WTC11 (cell line): Measurements from ENCODE around the gene GALNT2. TPM values are rescaled to one million over a fixed set of nuclear protein-coding genes. Genes with fewer than 3 reads are reported as not detected.

Experiments
- ATAC-seq: fragments of 200-7000 bp; cut with Tn5 transposase; 2 replicates; pipeline ENCODE4 v1.10.0; 2021; ENCODE audit warnings: mild to moderate bottlenecking, moderate library complexity
- CTCF ChIA-PET: fragments of 300-600 bp; sonication (Branson Sonifier 250); formaldehyde crosslinking; loops from one replicate; lab custom pipeline; 2021; ENCODE audit warnings: antibody characterized with exemption; lab: Charles Lee
- POLR2A ChIA-PET: fragments of 350-600 bp; sonication (Branson Sonifier 250); formaldehyde crosslinking; loops from one replicate; lab custom pipeline; 2021; ENCODE audit warnings: antibody characterized with exemption; lab: Charles Lee
- DNase-seq: peaks from one replicate; pipeline ENCODE4 v3.0.0; 2021; ENCODE audit warnings: low spot score
- H3K27ac Mint-ChIP-seq: 2 replicates; pipeline ENCODE4 v1.8.0; 2021; ENCODE audit warnings: mixed read lengths
- H3K27me3 Mint-ChIP-seq: 2 replicates; pipeline ENCODE4 v1.8.0; 2021; ENCODE audit warnings: low read depth, mild to moderate bottlenecking, moderate library complexity, mixed read lengths
- H3K36me3 Mint-ChIP-seq: 2 replicates; pipeline ENCODE4 v1.8.0; 2021; ENCODE audit warnings: mixed read lengths
- H3K4me1 Mint-ChIP-seq: 2 replicates; pipeline ENCODE4 v1.8.0; 2022; ENCODE audit warnings: mixed read lengths
- H3K4me3 Mint-ChIP-seq: 2 replicates; pipeline ENCODE4 v1.8.0; 2021; ENCODE audit warnings: mild to moderate bottlenecking, moderate library complexity, mixed read lengths
- H3K9me3 Mint-ChIP-seq: 2 replicates; pipeline ENCODE4 v1.8.0; 2021; ENCODE audit warnings: mixed read lengths
- CDX4 ChIP-seq: fragments of 250-450 bp; sonication (Bioruptor Pico); IDR thresholded peaks from 2 replicates; pipeline ENCODE4 v1.9.0; 2021; ENCODE audit warnings: moderate library complexity, mild to moderate bottlenecking, inconsistent platforms, borderline replicate concordance
- CREM ChIP-seq: sonication (generic); formaldehyde crosslinking; IDR thresholded peaks from 2 replicates; pipeline ENCODE4 v1.8.1; 2022; ENCODE audit warnings: mild to moderate bottlenecking, missing genetic modification reagents, moderate library complexity
- CTCF ChIP-seq: fragments of 200-600 bp; IDR thresholded peaks from 2 replicates; pipeline ENCODE4 v1.8.0; 2022; ENCODE audit warnings: antibody characterized with exemption
- EMX1 ChIP-seq: fragments of 250-450 bp; sonication (Bioruptor Pico); IDR thresholded peaks from 2 replicates; pipeline ENCODE4 v1.8.0; 2021; ENCODE audit warnings: mild to moderate bottlenecking
- ESRRA ChIP-seq: sonication (generic); formaldehyde crosslinking; IDR thresholded peaks from 2 replicates; pipeline ENCODE4 v1.8.1; 2022; ENCODE audit warnings: mild to moderate bottlenecking, missing genetic modification reagents, borderline replicate concordance
- FOXK1 ChIP-seq: sonication (generic); formaldehyde crosslinking; IDR thresholded peaks from 2 replicates; pipeline ENCODE4 v1.8.0; 2022; ENCODE audit warnings: mild to moderate bottlenecking, moderate library complexity, missing genetic modification reagents
- FOXP1 ChIP-seq: sonication (generic); formaldehyde crosslinking; IDR thresholded peaks from 2 replicates; pipeline ENCODE4 v1.8.0; 2022; ENCODE audit warnings: missing genetic modification reagents, mild to moderate bottlenecking, moderate library complexity, borderline replicate concordance
- GABPB1 ChIP-seq: sonication (generic); formaldehyde crosslinking; IDR thresholded peaks from 2 replicates; pipeline ENCODE4 v1.8.1; 2023; ENCODE audit warnings: mild to moderate bottlenecking, missing genetic modification reagents
- GTF2I ChIP-seq: fragments of 250-450 bp; sonication (Bioruptor Pico); conservative IDR thresholded peaks from 2 replicates; pipeline ENCODE4 v1.4.0; 2021; ENCODE audit warnings: mild to moderate bottlenecking
- HMGA2 ChIP-seq: fragments of 250-450 bp; sonication (Bioruptor Pico); IDR thresholded peaks from 2 replicates; pipeline ENCODE4 v1.4.0; 2021; ENCODE audit warnings: mild to moderate bottlenecking, moderate library complexity
- IRF1 ChIP-seq: sonication (generic); formaldehyde crosslinking; IDR thresholded peaks from 2 replicates; pipeline ENCODE4 v1.8.0; 2023; ENCODE audit warnings: missing genetic modification reagents
- JUN ChIP-seq: sonication (generic); formaldehyde crosslinking; IDR thresholded peaks from 2 replicates; pipeline ENCODE4 v1.8.0; 2023; ENCODE audit warnings: mild to moderate bottlenecking, missing genetic modification reagents
- MXD4 ChIP-seq: fragments of 250-450 bp; sonication (Bioruptor Pico); IDR thresholded peaks from 2 replicates; pipeline ENCODE4 v1.8.0; 2021; ENCODE audit warnings: mild to moderate bottlenecking, moderate library complexity, borderline replicate concordance
- NFE2L1 ChIP-seq: sonication (generic); formaldehyde crosslinking; IDR thresholded peaks from 2 replicates; pipeline ENCODE4 v1.8.1; 2023; ENCODE audit warnings: missing genetic modification reagents
- NFYB ChIP-seq: sonication (generic); formaldehyde crosslinking; conservative IDR thresholded peaks from 2 replicates; pipeline ENCODE4 v1.8.0; 2022; ENCODE audit warnings: low read depth, missing genetic modification reagents
- NR1H2 ChIP-seq: sonication (generic); formaldehyde crosslinking; IDR thresholded peaks from 2 replicates; pipeline ENCODE4 v1.9.0; 2021; ENCODE audit warnings: mild to moderate bottlenecking, moderate library complexity, missing genetic modification reagents
- NR3C1 ChIP-seq: sonication (generic); formaldehyde crosslinking; conservative IDR thresholded peaks from 2 replicates; pipeline ENCODE4 v1.8.1; 2023; ENCODE audit warnings: low read depth, mild to moderate bottlenecking, missing genetic modification reagents
- RORB ChIP-seq: fragments of 250-450 bp; sonication (Bioruptor Pico); IDR thresholded peaks from 2 replicates; pipeline ENCODE4 v1.9.0; 2021; ENCODE audit warnings: mild to moderate bottlenecking
- SP1 ChIP-seq: sonication (generic); formaldehyde crosslinking; conservative IDR thresholded peaks from 2 replicates; pipeline ENCODE4 v1.8.1; 2022; ENCODE audit warnings: missing genetic modification reagents
- ZBTB43 ChIP-seq: sonication (generic); formaldehyde crosslinking; IDR thresholded peaks from 2 replicates; pipeline ENCODE4 v1.8.1; 2023; ENCODE audit warnings: mild to moderate bottlenecking, missing genetic modification reagents
- ZNF232 ChIP-seq: sonication (generic); formaldehyde crosslinking; IDR thresholded peaks from 2 replicates; pipeline ENCODE4 v1.8.0; 2022; ENCODE audit warnings: mild to moderate bottlenecking, missing genetic modification reagents
- ZNF416 ChIP-seq: fragments of 250-450 bp; sonication (Bioruptor Pico); IDR thresholded peaks from 2 replicates; pipeline ENCODE4 v1.9.0; 2021; ENCODE audit warnings: mild to moderate bottlenecking, inconsistent platforms
- ZNF423 ChIP-seq: fragments of 250-450 bp; sonication (Bioruptor Pico); IDR thresholded peaks from 2 replicates; pipeline ENCODE4 v2.1.2; 2022; ENCODE audit warnings: mild to moderate bottlenecking, moderate library complexity
- ZNF425 ChIP-seq: fragments of 250-450 bp; sonication (Bioruptor Pico); conservative IDR thresholded peaks from 2 replicates; pipeline ENCODE4 v1.9.0; 2021; ENCODE audit warnings: mild to moderate bottlenecking
- total RNA-seq: library from RNA; stranded (reverse); gene quantifications from 3 replicates; pipeline ENCODE4 v1.2.3, GENCODE V29; 2021

GALNT2 gene
- total RNA-seq, 1 experiment from 2014 or later = 74.8 TPM

- TF ChIP-seq GTF2I (CRISPR knock-in tag) (no peak), EMX1 (no peak), CTCF (no peak), NFE2L1 (CRISPR knock-in tag) (no peak), FOXK1 (CRISPR knock-in tag) (no peak), FOXP1 (CRISPR knock-in tag) (no peak), JUN (CRISPR knock-in tag) (no peak), ZBTB43 (no peak)
- ChIA-PET CTCF (interaction anchor here (1.2 kb wide), 1 partner anchor 28 kb away, joined by 4 read pairs; no protein-coding TSS in a partner anchor), POLR2A (no interaction called here)
- no peak for ATAC-seq
- H3K4me1 Mint-ChIP-seq = no peaks in the 10 kb centered on the region
- DNase-seq = no peak
- H3K9me3 Mint-ChIP-seq = peaks cover 10% of the 10 kb centered on the region
- no peaks in the 10 kb centered on the region for H3K27me3 Mint-ChIP-seq
- no peak overlapping the region for H3K4me3 Mint-ChIP-seq
- peak overlapping the region; percentile 7; the same call in 1 of the 2 replicates for H3K27ac Mint-ChIP-seq
- H3K36me3 Mint-ChIP-seq = peaks cover 27% of the 10 kb centered on the region
These were observed 176.1 kb downstream of the GALNT2 start for GRCh38 chr1:230243146-230243545.

DNA sequence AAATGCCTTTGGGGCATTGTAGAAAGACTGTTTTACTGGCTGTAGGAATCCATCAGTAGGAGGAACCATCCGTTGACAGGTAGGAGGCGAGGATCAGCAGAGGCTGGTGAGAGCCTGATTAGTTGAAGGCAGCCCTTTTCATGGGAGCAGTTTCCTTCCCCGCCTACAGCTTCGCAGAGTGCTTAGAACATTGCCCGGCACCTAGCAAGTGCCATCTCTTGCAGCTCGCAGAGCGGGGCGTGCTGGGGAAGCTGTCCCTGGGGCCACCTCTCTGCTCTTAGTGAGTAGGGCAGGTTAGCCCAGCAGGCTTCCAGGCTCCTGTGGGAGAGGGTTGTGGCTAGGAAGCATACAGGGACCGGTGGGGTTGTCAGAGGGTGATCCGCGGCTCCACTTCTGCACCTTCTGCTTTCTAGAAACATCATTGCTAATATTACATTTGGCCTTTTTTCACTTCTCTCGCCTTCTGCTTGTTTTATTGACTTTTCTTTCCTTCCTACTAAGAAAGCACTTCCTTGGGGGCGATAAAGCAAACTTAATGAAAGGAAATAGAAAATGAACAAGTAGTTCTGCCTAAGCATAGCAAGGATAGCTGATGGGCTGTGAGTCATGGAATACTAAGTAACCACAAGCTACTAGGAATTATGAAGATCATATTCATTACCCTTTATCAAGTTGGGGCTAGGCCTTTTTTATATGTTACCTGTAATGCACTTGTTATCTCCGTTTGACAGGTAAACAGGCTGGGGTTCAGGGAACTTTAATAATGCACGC lies 176.7 kb downstream of the GALNT2 start:
- ATAC-seq (no peak; the same call in none of the 2 replicates), DNase-seq (no peak)
- TF ChIP-seq MXD4 (no peak), ESRRA (no peak), NR3C1 (no peak), ZNF416 (no peak), CDX4 (CRISPR knock-in tag) (no peak), RORB (no peak), IRF1 (CRISPR knock-in tag) (no peak), GABPB1 (CRISPR knock-in tag) (no peak), NR1H2 (CRISPR knock-in tag) (no peak), NFYB (CRISPR knock-in tag) (no peak), CREM (CRISPR knock-in tag) (no peak), SP1 (no peak), ZNF423 (CRISPR knock-in tag) (no peak), ZNF425 (no peak), NFE2L1 (CRISPR knock-in tag) (no peak), ZNF232 (CRISPR knock-in tag) (no peak), CTCF (no peak), HMGA2 (CRISPR knock-in tag) (no peak)
- CTCF ChIA-PET = interaction anchor here (1.2 kb wide), 1 partner anchor 29 kb away, joined by 4 read pairs; no protein-coding TSS in a partner anchor
- Mint-ChIP-seq H3K36me3 (peaks cover 27% of the 10 kb centered on the region), H3K4me3 (no peak overlapping the region), H3K27ac (no peak overlapping the region), H3K4me1 (no peaks in the 10 kb centered on the region), H3K27me3 (no peaks in the 10 kb centered on the region), H3K9me3 (peaks cover 10% of the 10 kb centered on the region)
- POLR2A ChIA-PET = interaction anchor here (0.5 kb wide), 1 partner anchor 9 kb away, joined by 3 read pairs; no protein-coding TSS in a partner anchor
